Mammary epithelial cell (primary cell): ENCODE measurements around the gene TREML2.

Experiments
- CTCF ChIP-seq, 2 donors: IDR thresholded peaks in 1 of 2; conservative IDR thresholded peaks in 1 of 2; 2 replicates each; pipeline ENCODE4 v1.5.1; 2011 to 2012; ENCODE audit warnings: inconsistent platforms in 2 of 2, low read length in 2 of 2, mild to moderate bottlenecking in 2 of 2, control low read depth in 1 of 2, low read depth in 1 of 2; ENCODE audit not compliant: insufficient read depth in 1 of 2; ENCODE audit errors: extremely low read depth in 1 of 2
- EZH2 ChIP-seq: IDR thresholded peaks from 2 replicates; pipeline ENCODE4 v1.6.1; 2012; ENCODE audit warnings: low read length, inconsistent platforms, borderline replicate concordance

DNA sequence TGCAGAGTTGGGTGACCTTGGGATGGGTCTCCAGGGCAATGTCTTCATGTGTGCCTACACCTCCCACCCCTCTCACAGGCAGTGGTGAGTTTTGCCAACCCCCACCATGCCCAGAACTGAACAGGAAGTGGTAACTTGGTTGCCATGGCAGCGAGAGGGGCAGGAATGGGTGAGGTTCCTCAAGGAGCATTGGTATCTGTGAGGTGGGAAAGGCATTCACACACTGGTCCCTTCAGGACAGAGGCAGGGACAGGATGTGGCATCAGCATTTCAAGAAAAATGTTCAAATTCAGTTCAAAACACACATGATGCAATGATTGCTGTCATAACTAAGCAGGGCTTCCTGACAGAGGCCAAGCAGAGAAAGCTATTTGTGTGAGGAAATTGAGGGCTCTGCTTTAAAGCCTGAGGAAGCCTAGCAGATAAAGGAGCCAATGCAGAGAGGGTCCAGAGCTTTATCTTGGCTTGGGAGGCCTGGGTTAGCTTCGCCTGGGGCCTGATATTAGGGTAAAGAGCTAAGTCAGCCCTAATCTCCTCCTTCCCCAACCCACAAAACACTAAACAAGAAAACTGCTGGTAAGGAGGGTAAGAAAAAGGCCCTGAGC lies 551 bp downstream of the TREML2 start:
- TF ChIP-seq CTCF (conservative IDR thresholded peaks at IDR 0.05 in 1 of 2, IDR thresholded peaks at IDR 0.05 in 1 of 2; ENCODE audit: extremely low read depth in 1 of 2, insufficient read depth in 1 of 2, low read depth in 1 of 2, low read length in 2 of 2) (no peak), EZH2 (no peak)
